Measurements from ENCODE around the gene TMEM151A.

TMEM151A gene

DNA sequence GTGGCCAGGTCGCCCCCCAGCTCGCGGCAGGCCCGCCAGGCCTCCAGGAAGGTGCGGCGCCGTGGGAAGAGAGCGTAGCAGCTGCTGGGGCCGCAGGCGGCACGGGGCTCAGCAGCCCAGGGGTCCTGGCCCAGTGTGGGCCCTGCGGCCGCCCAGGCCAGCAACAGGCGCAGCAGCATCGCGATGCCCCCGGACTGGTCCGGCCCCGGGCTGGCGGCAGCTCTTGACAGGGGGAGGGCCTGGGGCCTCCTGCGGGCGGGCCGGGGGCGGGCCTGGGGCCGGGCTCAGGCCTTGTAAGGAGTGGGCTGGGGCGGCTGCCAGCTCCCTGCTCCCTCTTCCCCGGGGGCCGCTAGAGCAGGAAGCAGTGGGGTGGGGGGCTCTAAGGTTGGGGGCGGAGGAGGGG, 25.2 kb downstream of the TMEM151A start, which contains the start of gene CD248:
Gene CD248, minus strand, starts transcription at position 196 of the 403 bp plus-strand sequence. Its CDS starts 17 bp downstream, at position 179.
- Histone ChIP-seq H3K9me3 (replicated peaks; ENCODE audit: insufficient read depth, low read length) (no peaks in the 10 kb centered on the region), H3K36me3 (replicated peaks; ENCODE audit: insufficient read depth, low read length) (no peaks in the 10 kb centered on the region), H3K4me1 (ENCODE audit: low read length) (no peaks in the 10 kb centered on the region), H2AFZ (ENCODE audit: low read length) (no peak within 1 kb of the TSS), H3K9me2 (replicated peaks; ENCODE audit: insufficient read depth, low read length) (no peaks in the 10 kb centered on the region), H3K27ac (ENCODE audit: low read length) (no peak within 1 kb of the TSS), H3K4me3 (ENCODE audit: low read length) (no peak within 1 kb of the TSS), H3F3A (ENCODE audit: insufficient read depth, low read length) (no peaks in the 10 kb centered on the region), H3K27me3 (replicated peaks; ENCODE audit: insufficient read depth, low read length) (peaks cover 60% of the 10 kb centered on the region), H3K79me2 (ENCODE audit: low read length) (no peaks in the 10 kb centered on the region), H3K9ac (ENCODE audit: low read length) (no peak within 1 kb of the TSS), H4K20me1 (ENCODE audit: insufficient read depth, low read length) (no peaks in the 10 kb centered on the region), H3K4me2 (ENCODE audit: low read depth, low read length) (no peak within 1 kb of the TSS)
- TF ChIP-seq, protein P1, sequence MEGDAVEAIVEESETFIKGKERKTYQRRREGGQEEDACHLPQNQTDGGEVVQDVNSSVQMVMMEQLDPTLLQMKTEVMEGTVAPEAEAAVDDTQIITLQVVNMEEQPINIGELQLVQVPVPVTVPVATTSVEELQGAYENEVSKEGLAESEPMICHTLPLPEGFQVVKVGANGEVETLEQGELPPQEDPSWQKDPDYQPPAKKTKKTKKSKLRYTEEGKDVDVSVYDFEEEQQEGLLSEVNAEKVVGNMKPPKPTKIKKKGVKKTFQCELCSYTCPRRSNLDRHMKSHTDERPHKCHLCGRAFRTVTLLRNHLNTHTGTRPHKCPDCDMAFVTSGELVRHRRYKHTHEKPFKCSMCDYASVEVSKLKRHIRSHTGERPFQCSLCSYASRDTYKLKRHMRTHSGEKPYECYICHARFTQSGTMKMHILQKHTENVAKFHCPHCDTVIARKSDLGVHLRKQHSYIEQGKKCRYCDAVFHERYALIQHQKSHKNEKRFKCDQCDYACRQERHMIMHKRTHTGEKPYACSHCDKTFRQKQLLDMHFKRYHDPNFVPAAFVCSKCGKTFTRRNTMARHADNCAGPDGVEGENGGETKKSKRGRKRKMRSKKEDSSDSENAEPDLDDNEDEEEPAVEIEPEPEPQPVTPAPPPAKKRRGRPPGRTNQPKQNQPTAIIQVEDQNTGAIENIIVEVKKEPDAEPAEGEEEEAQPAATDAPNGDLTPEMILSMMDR (IDR thresholded peaks at IDR 0.05; ENCODE audit: low read length): no peak
- no peak for DNase-seq

- H3K4me3 ChIP-seq (ENCODE audit: low read length): no peak overlapping the region
- no peak overlapping the region for H3K9ac ChIP-seq (ENCODE audit: low read length)
- no peaks in the 10 kb centered on the region for H3K79me2 ChIP-seq (ENCODE audit: low read length)
- no peaks in the 10 kb centered on the region for H3K9me2 ChIP-seq (replicated peaks; ENCODE audit: insufficient read depth, low read length)
- no peaks in the 10 kb centered on the region for H3K36me3 ChIP-seq (replicated peaks; ENCODE audit: insufficient read depth, low read length)
- no peaks in the 10 kb centered on the region for H4K20me1 ChIP-seq (ENCODE audit: insufficient read depth, low read length)
- no peak overlapping the region for H2AFZ ChIP-seq (ENCODE audit: low read length)
- H3K27ac ChIP-seq (ENCODE audit: low read length): no peak overlapping the region
- peaks cover 64% of the 10 kb centered on the region for H3K27me3 ChIP-seq (replicated peaks; ENCODE audit: insufficient read depth, low read length)
- H3K4me2 ChIP-seq (ENCODE audit: low read depth, low read length): no peak overlapping the region
- no peaks in the 10 kb centered on the region for H3F3A ChIP-seq (ENCODE audit: insufficient read depth, low read length)
- no peak for DNase-seq
- no peaks in the 10 kb centered on the region for H3K4me1 ChIP-seq (ENCODE audit: low read length)
- no peaks in the 10 kb centered on the region for H3K9me3 ChIP-seq (replicated peaks; ENCODE audit: insufficient read depth, low read length)
- TF ChIP-seq EZH2 (optimal IDR thresholded peaks at IDR 0.05; ENCODE audit: low read depth, low read length) (no peak), EZH2phosphoT487 (IDR thresholded peaks at IDR 0.05; ENCODE audit: low read length) (no peak)
- TF ChIP-seq, protein P1 (IDR thresholded peaks at IDR 0.05; ENCODE audit: low read length): no peak
Observed at GRCh38 chr11:66317322-66317722, 25.6 kb downstream of the TMEM151A start.

DNA sequence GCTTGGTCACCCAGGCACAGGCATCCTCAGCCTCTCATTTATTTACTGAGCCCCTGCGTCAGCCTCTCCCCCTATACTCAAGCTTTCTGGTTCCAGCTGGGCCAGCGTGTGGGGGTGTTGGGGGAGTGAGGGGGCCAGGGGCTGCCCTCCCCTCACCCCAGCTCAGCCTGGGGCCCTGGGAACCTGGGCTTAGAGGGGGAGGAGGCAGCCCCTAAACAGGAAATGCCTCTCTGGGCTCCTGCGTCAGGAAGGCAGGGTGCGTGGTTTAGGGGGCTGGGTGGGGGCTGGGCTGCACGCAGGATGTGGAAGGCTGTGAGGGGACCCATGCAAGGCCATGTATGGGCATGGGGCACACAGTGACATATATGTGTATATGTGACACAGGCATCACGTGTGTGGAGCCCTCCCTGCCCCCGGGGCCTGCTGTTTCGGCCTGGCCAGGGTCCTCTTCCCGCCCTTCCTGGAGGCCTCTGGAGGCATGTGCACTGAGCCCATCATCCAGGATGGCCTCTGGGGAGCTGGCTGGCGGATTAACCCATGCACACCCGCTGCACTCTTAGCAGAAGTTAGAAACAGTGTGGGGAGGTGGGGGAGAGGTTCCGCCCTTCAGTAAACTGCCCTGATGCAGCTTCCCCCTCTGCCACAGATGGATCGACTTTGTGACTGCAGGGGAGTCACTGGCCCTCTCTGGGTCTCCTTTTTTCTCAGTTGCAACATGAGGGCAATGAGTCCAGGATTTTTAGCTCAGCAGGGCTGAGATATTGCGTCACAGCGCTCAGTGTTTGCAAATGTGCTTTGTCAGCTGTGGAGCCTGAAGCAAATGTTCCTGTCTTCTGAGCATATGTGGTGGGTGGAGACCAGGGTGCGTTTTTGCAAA, 26.3 kb downstream of the TMEM151A start:
- Histone ChIP-seq H3K27ac (ENCODE audit: low read length) (no peak overlapping the region), H3K79me2 (ENCODE audit: low read length) (no peaks in the 10 kb centered on the region), H3K4me1 (ENCODE audit: low read length) (no peaks in the 10 kb centered on the region), H3K27me3 (replicated peaks; ENCODE audit: insufficient read depth, low read length) (peaks cover 70% of the 10 kb centered on the region), H3K4me3 (ENCODE audit: low read length) (no peak overlapping the region), H3K9me3 (replicated peaks; ENCODE audit: insufficient read depth, low read length) (no peaks in the 10 kb centered on the region), H3K9ac (ENCODE audit: low read length) (no peak overlapping the region), H3K9me2 (replicated peaks; ENCODE audit: insufficient read depth, low read length) (no peaks in the 10 kb centered on the region), H2AFZ (ENCODE audit: low read length) (no peak overlapping the region), H3K36me3 (replicated peaks; ENCODE audit: insufficient read depth, low read length) (no peaks in the 10 kb centered on the region), H4K20me1 (ENCODE audit: insufficient read depth, low read length) (no peaks in the 10 kb centered on the region), H3K4me2 (ENCODE audit: low read depth, low read length) (no peak overlapping the region), H3F3A (ENCODE audit: insufficient read depth, low read length) (no peaks in the 10 kb centered on the region)
- TF ChIP-seq, protein P1 (IDR thresholded peaks at IDR 0.05; ENCODE audit: low read length): no peak
- TF ChIP-seq EZH2phosphoT487 (IDR thresholded peaks at IDR 0.05; ENCODE audit: low read length) (no peak), EZH2 (optimal IDR thresholded peaks at IDR 0.05; ENCODE audit: low read depth, low read length) (no peak)
- no peak for DNase-seq
